Superior temporal gyrus (tissue), 1 donor: ENCODE data around the gene TRDN.

Source experiments
- DNase-seq: peaks from one replicate; pipeline ENCODE4 v3.0.0-alpha.2; 2016; ENCODE audit errors: extremely low spot score

Gene TRDN

DNA sequence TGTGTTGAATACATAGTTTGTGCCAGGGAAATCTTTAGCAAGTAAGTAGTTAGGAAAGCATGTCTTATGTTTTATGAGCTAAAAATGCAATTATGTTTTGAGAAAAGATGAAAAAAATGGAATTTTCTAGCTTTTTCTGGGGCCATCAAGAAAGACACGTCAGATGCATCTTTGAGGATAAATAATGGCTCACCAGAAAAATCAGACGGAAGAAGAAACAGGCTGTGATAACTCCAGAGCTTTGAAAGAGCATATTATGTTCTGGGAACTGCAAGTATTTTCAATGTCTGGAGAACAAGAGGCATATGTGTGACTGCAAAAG lies 467.0 kb downstream of the TRDN start:
- DNase-seq: peak; percentile 24

DNA sequence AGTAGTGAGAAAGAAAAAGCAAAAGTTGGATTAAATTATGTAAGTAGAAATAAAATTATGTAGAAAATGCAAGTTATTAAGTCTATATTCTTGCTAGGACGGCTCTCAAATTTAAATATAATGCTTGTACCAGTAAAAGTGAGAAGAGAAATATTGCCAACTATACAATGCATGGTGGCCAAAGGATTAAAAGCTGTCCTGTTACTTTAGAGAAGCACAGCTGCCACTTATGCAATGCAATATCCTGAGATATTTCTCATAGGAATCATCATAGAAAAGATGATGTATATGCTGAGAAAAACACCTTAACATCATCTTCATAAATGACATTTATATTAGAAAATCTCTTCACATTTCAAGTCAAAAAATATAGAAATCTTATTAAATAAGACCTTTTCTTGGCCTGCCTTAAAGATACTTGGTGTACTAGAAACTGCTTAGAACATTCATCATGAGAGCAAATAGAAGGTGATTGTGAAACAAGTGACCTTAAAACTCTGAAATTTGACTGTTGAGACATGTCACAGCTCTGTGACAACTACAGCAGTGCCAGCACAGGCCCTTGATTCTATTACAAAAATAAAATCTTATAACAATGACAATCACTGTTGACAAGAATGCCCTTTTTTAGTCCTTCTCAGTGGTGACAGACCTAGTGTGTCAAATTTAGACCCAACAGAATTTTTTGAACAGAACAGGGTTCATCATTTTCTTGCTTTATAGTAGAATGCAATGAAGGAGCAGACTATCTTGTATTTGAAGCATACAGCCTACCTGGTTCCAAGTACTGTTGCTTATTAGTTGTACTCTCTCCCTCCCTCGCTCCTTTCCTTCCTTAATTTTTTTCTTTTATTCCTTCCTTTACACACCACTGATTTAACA lies 467.6 kb downstream of the TRDN start:
- peak; percentile 25 for DNase-seq

GRCh38 chr6:123168466-123168865 lies 468.3 kb downstream of the TRDN start:
- DNase-seq: no peak
